GM21526 (cell line): ENCODE data around the gene FCSK.
"Not testable (repeated sequence)": the region's sequence is repeated elsewhere in the genome, so short reads cannot be mapped to it uniquely, and the experiment has no call there.

ENCODE experiments used
- ATAC-seq: cut with Tn5 transposase; IDR thresholded peaks from one replicate; pipeline ENCODE4 v1.9.1; 2021; ENCODE audit warnings: moderate library complexity; ENCODE audit not compliant: unreplicated experiment, low FRiP score

Gene FCSK

GRCh38 chr16:70451004-70451340 lies 3.4 kb upstream of the FCSK start:
- ATAC-seq, result not testable (repeated sequence)

- no peak for ATAC-seq
These were observed 1.1 kb upstream of the FCSK start for GRCh38 chr16:70453117-70453891.

GRCh38 chr16:70453892-70454221 lies 538 bp upstream of the FCSK start:
- ATAC-seq, result no peak

- ATAC-seq, result no peak
These were observed 1.5 kb downstream of the FCSK start for GRCh38 chr16:70455910-70456309.

GRCh38 chr16:70457446-70458166 lies 3.2 kb downstream of the FCSK start:
- no peak for ATAC-seq

GRCh38 chr16:70460737-70461261 lies 6.4 kb downstream of the FCSK start:
- no peak for ATAC-seq

GRCh38 chr16:70463235-70463634 lies 8.8 kb downstream of the FCSK start:
- ATAC-seq, result no peak

GRCh38 chr16:70465999-70466804 lies 11.8 kb downstream of the FCSK start:
- no peak for ATAC-seq

- ATAC-seq, result no peak
These were observed 12.3 kb downstream of the FCSK start for GRCh38 chr16:70466805-70467076.

GRCh38 chr16:70467113-70467512 lies 12.7 kb downstream of the FCSK start:
- no peak for ATAC-seq

GRCh38 chr16:70467608-70468007 lies 13.2 kb downstream of the FCSK start:
- ATAC-seq, result no peak

GRCh38 chr16:70468776-70469525 lies 14.6 kb downstream of the FCSK start:
- ATAC-seq, result no peak

GRCh38 chr16:70470141-70470926 lies 15.9 kb downstream of the FCSK start:
- no peak for ATAC-seq

- no peak for ATAC-seq
These were observed 16.5 kb downstream of the FCSK start for GRCh38 chr16:70470927-70471341.

GRCh38 chr16:70472786-70473433 lies 18.5 kb downstream of the FCSK start:
- ATAC-seq, result no peak

- no peak for ATAC-seq
These were observed 19.3 kb downstream of the FCSK start for GRCh38 chr16:70473446-70474319.

- no peak for ATAC-seq
These were observed 20.1 kb downstream of the FCSK start for GRCh38 chr16:70474320-70475053.
